Measurements from ENCODE around the gene PRKD1.
"Not testable (repeated sequence)": the region's sequence is repeated elsewhere in the genome, so short reads cannot be mapped to it uniquely, and the experiment has no call there.

Gene PRKD1

DNA sequence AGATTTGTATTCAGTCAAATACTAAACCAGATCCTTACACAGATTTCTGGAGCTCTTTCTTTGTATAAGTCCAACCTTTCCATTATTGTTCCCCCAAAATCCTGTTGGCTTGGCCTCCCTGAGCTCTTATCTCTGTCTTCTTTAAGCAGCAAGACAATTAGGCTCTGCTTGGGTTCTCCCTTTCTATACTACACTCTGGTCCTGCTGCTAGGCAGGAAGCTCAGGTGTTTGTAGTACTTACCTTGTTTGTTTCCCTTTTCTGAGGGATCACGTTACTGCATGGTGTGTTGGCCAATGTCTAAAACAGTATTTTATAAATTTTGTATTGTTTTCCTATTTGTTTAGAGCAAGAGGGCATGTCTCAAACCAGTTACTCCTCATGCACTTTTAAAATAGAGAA lies 192.9 kb downstream of the PRKD1 start:
- DNase-seq = no peak

DNA sequence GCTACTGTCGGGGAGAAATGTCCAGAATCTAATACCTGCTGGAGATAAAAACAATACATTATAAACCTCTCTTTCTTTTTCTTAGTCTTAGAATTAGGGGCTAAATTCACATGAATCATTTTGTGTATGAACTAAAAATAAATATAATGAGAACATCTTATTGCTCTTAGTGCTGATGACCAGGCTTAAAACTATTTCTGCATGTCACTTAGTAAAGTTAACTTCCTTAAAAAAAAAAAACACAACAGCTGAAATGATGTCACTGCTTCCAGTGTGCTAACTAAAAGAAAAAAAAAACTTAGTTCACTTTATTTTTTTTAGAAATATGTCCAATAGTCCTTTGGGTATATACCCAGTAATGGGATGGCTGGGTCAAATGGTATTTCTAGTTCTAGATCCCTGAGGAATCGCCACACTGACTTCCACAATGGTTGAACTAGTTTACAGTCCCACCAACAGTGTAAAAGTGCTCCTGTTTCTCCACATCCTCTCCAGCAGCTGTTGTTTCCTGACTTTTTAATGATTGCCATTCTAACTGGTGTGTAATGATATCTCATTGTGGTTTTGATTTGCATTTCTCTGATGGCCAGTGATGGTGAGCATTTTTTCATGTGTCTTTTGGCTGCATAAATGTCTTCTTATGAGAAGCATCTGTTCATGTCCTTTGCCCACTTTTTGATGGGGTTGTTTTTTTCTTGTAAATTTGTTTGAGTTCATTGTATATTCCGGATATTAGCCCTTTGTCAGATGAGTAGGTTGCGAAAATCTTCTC lies 200.9 kb downstream of the PRKD1 start:
- DNase-seq = not testable (repeated sequence)

DNA sequence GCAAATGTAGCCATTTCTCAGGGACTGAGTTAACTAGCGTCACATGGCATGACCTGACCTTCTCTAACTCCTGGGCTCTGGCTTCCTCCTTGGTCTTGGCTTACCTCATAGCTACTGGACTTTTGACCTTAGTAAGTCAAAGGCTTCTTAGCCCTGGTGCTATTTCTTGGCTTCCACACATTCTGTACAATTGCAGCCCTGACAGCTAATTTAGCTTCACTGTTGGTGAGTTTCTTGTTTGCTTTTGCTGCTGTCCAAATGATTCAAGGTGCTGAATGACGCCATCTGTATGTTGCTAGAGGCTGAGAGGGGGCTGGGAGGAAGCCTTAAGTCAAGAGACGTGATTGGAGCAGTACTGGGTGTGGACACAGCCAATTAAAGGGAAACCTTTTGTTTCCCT lies 202.7 kb downstream of the PRKD1 start:
- DNase-seq = no peak

GRCh38 chr14:29722831-29723230 lies 204.8 kb downstream of the PRKD1 start:
- no peak for DNase-seq

GRCh38 chr14:29721586-29721985 lies 206.1 kb downstream of the PRKD1 start:
- DNase-seq = no peak

DNA sequence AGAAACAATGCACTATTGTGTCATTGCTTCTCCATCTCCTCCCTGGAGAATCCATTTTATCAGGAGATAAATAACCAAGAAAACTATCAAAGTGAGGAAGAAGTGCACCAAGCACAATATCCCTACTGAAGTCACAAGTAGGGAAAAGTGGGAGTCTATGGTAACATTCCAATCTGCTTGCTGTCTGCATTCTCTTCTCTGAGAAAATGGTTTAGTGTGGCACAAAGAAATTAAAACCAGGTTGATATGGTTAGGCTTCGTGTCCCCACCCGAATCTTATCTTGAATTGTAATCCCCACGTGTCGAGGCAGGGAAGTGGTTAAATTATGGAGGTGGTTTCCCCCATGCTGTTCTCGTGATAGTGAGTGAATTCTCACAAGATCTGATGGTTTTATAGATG lies 209.7 kb downstream of the PRKD1 start:
- no peak for DNase-seq

DNA sequence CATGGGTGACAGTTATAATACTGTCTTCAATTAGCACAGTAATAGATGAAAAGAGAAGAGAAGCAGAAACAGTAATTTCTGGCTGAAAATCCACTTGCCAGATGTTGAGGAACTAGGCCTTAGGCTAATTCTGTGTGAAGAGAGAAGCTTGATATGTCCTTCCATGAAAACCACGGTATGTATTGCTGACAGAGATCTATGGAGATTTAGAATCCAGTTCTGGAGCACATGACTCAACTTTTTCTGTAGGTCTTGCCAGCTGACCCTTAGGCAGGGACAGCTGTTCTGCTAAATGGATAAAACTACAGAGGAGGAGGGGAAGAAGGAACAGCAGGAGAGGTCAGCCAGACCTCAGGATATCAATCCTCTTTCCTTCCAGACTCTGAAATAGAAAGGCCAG lies 211.5 kb downstream of the PRKD1 start:
- DNase-seq = no peak

DNA sequence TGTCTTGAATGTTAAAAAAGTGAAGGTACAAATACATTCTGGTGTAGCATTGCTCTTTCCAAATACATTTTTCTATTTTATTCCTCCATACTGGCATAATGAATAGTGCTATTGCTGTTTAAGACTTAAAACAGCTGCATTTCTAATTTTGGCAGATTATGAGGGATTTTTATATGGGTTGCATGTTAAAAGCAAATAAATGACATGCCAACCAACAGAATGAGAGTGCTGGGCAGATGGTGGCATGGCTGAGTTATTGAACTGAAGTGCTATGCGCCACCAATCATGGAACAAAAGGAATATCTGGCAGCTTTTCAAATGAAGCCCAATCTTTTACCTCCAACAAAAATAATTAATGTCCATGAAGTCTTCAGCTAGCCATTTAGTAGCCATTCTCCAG lies 215.0 kb downstream of the PRKD1 start:
- no peak for DNase-seq

DNA sequence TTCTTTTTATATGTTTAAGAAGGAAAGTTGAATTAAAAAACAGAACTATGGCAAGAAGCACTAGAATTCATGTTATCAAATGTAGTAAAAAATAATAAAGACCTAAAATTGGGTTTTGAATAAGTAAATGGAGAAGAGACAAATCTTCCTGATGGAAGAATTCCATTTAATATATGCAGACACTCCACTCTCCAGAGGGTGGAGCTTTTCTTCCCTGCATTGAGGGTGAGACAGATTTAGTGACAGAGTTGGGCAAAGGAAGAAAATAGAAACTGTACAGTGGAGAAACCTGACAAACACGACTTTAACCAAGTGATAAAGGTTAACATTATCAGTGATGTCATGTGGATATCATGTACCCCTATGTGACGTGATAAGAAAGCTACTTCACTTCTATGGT lies 217.6 kb downstream of the PRKD1 start:
- DNase-seq = no peak

GRCh38 chr14:29709490-29709889 lies 218.2 kb downstream of the PRKD1 start:
- no peak for DNase-seq

- DNase-seq = no peak
Observed at GRCh38 chr14:29706700-29707099, 220.9 kb downstream of the PRKD1 start.

GRCh38 chr14:29705801-29706200 lies 221.8 kb downstream of the PRKD1 start:
- no peak for DNase-seq

DNA sequence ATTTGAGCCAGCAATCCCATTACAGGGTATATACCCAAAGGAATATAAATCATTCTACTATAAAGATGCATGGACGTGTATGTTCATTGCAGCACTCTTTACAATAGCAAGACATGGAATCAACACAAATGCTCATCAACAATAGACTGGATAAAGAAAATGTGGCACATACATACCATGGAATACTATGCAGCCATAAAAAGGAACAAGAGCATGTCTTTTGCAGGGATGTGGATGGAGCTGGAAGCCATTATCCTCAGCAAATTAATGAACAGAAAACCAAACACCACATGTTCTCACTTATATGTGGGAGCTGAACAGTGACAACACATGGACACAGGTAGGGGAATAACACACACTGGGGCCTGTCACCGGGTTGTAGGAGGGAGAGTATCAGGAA lies 238.1 kb downstream of the PRKD1 start:
- not testable (repeated sequence) for DNase-seq

DNA sequence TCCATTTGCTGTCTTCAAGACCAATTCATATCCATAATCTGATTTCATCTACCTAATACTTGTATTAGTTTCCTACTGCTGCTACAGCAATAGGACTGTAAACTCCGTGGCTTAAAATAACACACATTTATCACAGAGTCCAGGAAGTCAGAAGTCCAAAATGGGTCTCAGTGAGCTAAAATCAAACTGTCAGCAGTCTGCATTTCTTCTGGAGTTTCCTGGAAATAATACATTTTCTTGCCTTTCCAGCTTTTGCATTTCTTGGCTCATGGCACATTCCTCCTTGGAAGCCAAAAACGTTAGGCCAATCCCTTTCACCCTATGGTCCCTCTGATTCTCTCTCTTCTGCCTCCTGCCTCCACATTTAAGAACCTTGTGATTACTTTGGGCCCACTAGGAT lies 239.8 kb downstream of the PRKD1 start:
- no peak for DNase-seq

- DNase-seq = no peak
Observed at GRCh38 chr14:29687071-29687765, 240.4 kb downstream of the PRKD1 start.

GRCh38 chr14:29684926-29685325 lies 242.7 kb downstream of the PRKD1 start:
- DNase-seq = no peak

GRCh38 chr14:29682789-29683188 lies 244.9 kb downstream of the PRKD1 start:
- no peak for DNase-seq

DNA sequence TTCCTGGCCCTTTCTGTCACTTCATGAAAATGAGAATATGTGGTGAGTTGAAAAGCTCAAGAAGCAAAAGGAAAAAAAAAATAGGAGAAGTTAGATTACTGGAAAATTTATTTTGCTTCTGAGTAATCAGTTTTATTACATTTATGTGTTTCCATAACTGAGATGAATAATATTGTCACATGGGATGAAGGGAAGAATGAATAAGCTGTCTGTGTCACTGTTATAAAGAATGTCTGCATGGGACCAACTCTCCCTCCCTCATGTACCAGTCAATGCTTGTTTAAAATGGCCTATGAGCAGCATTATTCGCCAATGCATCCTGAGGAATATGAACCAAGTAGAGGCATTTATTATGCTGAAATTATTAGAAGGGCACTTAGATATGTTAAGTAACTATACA lies 246.3 kb downstream of the PRKD1 start:
- DNase-seq = no peak

DNA sequence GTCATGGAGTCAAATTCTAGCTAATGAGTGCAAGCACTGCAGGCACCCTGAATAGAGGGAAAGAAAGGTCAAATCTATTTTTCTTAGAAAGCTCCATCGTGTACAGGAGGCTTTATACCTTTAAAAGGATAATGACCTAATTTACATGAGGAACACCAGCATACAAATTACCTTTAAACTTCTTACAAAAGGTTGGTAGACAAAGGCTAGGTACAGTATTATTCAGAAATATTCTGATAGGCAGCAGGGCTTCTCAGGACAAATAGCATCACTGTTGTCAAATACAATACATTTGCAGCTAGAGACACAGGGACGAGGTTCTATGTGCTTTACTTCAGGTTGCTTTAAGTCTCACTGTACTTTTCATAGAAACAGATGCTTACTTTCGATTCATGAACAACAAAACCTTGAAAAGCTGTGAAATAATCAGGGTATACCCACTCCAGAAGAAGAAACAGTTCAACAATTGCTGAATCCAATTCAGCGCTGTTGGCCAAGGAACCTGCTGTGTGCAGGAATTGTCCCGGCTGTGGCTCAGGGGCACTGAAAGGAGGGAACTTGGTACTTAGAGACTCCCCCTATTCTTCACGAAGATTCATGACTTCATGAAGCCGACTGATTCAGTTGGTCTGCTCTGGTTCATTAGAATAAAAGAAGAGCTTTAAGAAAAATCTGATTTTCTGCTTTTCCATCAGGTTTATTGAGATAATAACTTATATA lies 252.9 kb downstream of the PRKD1 start:
- DNase-seq = no peak

DNA sequence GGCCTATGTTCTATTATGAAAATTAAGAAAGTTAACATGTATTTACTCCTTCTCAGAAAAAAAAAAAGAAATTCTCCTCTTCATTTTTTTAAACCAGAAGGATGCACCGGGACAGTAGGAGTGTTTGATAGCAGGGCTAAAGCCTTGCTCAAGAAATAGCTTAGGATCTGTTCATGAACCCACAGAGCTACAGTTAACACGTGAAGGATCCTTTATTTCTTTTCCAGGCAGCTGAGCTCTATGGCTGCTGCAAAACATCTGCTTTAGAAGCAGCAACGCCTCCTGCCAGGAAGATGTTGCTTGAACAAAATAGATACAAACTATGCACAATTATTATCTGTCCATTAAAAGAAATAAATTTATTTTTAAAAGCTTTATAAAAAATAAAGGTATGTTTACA lies 254.8 kb downstream of the PRKD1 start:
- DNase-seq = no peak

DNA sequence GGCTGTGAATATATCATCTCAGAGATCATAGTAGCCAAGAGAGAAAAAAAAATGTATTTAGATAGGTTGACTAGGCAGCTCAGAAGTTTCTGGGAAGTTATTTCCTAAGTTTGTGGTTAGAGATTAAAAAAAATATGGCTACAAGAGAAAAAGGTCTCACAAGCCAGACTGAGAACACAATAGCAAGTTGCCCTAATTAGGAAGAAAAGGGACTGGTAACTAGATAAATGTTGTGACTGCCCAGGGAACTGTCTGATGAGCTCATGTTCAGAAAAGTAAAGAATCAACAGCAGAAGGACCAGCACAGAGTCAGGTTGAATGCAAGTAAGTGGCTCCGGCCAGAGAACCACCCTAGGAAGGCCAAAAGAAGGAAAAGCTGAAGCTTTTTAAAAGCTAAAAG lies 256.6 kb downstream of the PRKD1 start:
- DNase-seq = no peak

GRCh38 chr14:29668201-29668600 lies 259.4 kb downstream of the PRKD1 start:
- DNase-seq = no peak

DNA sequence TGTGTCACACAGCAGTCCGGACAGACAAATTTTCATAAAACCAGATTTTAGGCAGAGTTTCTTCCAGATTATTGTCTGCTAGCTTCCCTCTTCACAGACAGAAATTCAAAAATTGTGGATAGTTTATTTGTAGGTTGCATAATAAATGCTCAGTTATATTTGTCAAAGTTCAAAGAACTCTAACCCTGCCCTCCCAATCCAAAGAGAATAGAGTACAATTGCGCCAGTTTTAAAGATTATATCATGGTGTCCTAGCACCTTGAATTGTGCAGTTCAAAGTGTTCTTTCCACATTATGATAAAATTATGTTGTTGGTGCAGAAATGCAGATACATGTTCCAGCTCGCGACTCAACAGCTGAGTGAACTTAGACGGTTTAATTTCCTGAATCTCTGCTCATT lies 263.1 kb downstream of the PRKD1 start:
- no peak for DNase-seq

DNA sequence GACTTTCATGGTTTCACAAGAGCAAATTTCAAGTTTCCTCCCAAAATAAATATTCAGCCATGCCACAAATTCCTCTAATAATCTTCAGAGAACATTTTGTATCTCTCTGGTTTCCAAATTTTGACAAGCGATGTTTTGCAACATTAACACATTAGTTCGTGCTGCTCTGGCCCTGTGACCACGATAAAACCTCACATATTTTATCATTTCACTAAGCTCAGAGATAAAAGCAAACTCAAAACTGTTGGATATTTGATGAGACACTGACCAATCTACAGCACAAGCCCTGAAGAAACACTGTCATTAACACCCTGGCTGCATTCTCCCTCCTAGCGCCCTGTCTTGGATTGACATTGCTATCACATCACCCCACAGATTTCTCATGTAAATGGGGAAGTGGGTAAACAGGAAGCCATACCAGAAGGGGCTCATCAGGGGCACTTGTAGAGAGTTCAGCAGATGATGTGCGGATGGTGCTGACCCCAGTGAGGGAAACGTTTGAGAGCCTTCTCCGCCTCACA lies 264.3 kb downstream of the PRKD1 start:
- DNase-seq = no peak

Data from NK-92 treated with Interleukin-12 subunit alpha and Interleukin-12 subunit beta, amount 100 ng/mL, for 24 hours (cell line).